Renal cortex interstitium (tissue), 11 donors: ENCODE data around the gene CAV1. TPM values are rescaled to one million over a fixed set of nuclear protein-coding genes. Genes with fewer than 3 reads are reported as not detected.

Experiments
- DNase-seq, 11 donors: peaks; one replicate each; pipeline ENCODE4 v3.0.0-alpha.2; 2013; ENCODE audit warnings: low read depth in 9 of 11, low spot score in 4 of 11; ENCODE audit errors: extremely low read depth in 1 of 11
- polyA plus RNA-seq, 3 donors: library from polyadenylated mRNA; unstranded; fragments of 120-200 nt; gene quantifications; one replicate each; pipeline ENCODE4 v1.2.1, GENCODE V29; 2013; ENCODE audit not compliant: insufficient read length in 3 of 3

CAV1 gene
- polyA plus RNA-seq, 3 donors, result 22.9 to 30.6 (median 24.1) TPM

DNA sequence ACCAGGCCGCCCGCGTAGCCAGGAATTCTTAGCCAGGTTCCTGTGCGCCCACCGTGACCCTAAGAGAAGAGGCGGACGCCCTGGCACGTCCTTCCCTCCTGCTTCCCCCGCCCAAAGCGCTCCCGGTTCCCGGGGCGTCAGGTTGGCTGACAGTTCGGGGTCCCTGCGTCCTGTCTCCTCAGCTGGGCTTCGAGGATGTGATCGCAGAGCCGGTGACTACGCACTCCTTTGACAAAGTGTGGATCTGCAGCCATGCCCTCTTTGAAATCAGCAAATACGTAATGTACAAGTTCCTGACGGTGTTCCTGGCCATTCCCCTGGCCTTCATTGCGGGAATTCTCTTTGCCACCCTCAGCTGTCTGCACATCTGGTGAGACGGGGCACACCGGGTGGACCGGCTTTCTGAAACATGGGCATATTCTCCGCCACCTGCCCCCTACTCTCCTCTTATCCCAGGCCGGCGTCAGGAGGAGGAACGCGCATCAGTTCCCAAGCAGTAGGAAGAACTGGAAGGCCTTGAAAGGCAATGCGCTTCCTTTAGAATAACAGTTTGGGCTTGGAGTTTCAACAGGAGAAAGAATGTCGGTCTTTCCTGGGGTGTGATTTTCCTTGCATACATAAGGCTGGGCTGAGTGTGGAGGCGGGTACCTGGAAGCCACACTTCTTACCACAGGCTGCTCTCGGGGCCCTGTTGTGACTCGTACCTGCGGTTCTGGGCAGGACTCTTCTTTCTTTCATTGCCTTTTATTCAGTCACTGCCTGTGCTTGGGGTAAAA, 24.6 kb upstream of the CAV1 start:
- peak in 3 of 11 donors; percentile 13 to 27 (median 16) for DNase-seq

DNA sequence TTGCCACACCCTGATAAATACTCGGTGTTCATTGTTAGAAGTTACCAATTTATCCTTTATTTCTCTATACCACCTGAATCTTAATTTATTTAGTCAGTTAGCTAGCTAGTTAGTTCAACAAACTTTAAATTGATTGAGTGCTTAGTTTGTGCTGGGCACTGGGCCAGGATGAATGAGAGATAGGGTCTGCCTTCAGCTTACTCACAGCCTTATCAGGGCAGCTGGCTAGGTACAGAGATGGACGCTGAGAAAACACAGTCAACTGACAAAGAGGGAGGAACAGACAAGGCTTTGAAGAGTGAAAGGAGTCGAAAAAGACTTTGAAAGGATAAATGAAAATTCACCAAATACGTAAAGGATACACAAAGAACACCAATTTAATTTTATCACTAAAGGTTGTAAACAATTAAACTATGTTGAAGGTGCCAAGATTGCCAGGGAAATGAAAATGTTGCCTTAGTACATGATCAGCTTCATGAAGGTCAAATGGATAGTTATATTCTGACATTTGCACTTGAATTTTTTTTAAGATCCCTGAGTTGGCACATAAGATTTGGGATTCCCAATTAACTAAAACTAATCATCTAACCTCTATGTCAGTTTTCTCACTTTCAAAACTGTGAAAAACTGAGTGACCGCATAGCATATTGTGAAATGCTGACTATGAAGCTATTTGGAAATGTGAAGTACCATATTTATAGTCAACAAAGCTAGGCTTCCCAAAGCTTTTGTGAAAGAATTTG, 23.2 kb upstream of the CAV1 start:
- DNase-seq, result no peak

GRCh38 chr7:116502201-116503096, 22.4 kb upstream of the CAV1 start:
- no peak for DNase-seq

GRCh38 chr7:116503835-116504234, 21.0 kb upstream of the CAV1 start:
- DNase-seq, result no peak

GRCh38 chr7:116505278-116505677, 19.6 kb upstream of the CAV1 start:
- no peak for DNase-seq

GRCh38 chr7:116505823-116506222, 19.0 kb upstream of the CAV1 start:
- no peak for DNase-seq

DNA sequence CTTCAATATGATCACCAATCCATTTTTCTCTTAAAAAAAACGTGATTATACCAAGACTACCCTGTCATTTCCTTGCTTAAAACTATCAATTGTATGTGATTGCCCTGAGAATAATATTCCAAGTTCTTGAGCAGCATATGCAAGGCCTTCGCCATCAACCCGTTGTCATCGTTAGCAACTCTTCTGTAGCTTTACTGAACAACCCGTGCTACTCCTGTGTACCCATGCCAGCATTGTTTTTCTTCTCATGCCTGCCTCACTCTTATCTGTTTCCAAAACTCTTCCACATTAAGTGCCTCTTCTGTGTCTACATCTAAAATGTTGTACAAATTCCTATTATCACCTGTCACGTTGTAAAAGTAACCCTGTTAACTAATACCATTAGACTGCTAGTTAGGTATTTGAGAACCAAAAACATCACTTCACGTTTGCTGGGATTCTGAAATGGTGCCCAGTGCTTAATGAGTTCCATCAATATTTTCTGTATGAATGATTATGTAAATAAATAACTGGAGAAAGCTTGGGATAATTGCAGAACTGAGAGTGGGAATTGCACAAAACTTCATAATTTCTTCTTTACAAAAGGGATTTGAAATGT, 14.8 kb upstream of the CAV1 start:
- no peak for DNase-seq

- DNase-seq, result no peak
Measured at GRCh38 chr7:116510795-116511194, 14.0 kb upstream of the CAV1 start.

- no peak for DNase-seq
Measured at GRCh38 chr7:116511552-116512519, 13.0 kb upstream of the CAV1 start.

DNA sequence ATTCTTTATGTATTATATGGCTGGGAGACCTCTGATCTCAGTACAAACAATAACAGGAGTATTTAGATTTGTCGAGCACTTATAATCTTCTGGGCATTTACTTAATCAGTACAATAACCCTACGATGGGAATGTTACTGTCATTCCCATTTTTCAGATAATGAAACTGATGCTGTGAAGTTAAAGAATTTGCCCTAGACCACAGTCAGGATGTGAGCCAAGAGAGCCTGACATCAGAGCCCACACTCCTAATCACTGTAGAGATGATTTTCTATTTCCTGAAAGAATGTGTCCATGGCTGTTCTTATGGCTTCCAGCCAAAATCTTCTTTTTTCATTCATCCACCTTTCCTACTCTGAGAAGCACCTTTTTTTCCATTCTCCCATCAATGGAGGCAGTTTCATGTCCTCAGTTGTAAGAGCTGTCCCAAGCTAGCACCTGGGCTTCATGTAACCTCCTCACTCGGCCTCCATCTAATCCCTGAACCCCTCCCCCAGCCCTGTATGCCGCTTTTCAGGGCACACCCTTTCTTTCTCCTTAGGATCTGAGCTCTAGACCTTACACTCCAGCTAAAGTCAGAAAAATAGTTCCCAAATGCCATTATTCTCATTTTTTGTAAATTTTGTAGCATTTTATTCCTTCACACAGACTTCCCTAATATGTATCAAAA, 12.2 kb upstream of the CAV1 start:
- DNase-seq, result no peak

- DNase-seq, result no peak
Measured at GRCh38 chr7:116515584-116515983, 9.3 kb upstream of the CAV1 start.

GRCh38 chr7:116516324-116516723, 8.5 kb upstream of the CAV1 start:
- no peak for DNase-seq

- no peak for DNase-seq
Measured at GRCh38 chr7:116517626-116518025, 7.2 kb upstream of the CAV1 start.

- no peak for DNase-seq
Measured at GRCh38 chr7:116518961-116519360, 5.9 kb upstream of the CAV1 start.

DNA sequence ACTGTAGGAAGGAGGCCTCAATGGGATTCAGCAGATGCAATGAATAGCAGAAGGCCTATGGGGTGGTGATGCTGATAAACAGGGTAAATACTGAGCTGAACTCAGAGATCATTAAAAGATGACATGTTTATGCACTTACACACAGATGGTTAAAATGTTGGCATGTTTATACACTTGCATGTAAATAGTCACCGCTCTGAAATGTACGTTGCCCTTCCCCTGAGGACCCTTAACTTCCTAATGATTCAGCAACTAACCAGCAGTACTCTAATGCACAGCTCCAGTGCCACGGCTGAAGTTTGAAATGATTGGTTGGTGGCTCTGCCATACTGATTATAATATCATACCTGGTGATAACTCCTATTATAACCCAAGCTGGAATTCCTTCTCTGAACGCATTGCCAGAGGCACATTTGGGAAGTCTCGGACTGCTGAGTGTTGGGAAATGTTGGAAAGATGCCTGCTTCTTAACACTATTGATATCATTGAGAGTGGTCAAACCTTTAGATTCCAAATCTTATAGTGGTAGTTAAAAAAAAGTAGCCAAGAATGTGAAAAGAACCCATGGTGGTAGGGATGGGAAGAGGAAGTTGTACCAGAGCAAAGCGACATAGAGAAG, 3.7 kb upstream of the CAV1 start:
- no peak for DNase-seq

DNA sequence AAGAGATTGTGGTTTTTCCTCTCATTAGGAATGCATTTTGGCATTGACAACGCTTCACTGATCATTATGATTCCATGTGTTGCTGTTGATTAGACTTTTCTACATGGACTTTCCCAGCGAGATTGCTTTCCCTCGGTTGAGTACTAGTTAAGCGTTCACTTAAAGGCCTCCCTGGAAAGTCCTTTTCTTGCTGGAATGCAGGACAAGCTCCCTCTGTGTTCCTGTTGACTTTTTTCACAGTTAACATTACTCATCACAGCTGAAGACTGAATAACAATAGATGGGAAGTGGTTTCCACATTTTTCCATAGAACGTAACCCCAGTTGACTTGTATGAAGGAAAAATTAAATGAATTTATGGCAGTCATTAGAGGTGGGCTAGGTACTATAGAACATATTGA, 2.6 kb upstream of the CAV1 start:
- DNase-seq, result no peak

DNA sequence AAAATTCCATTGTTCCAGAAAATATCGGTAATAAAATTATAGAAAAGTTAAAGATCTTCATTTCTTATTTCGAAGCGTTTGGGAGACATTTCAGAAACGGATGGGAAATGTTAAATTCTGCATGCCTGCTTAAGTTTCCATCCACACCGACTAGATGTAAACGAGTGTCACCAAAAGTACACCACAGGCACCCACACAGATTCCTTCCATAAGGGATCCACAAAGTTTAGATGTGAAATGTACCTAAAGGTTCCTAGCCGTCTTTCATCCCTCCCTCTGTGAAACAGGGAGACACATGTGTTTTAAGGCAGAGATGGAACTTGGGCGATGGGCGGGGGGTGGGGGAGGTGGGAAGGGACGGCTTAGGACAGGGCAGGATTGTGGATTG, 621 bp upstream of the CAV1 start:
- no peak for DNase-seq
